GM21619 (cell line): ENCODE measurements around the gene PRAC1.

Source experiments
- ATAC-seq: cut with Tn5 transposase; IDR thresholded peaks from one replicate; pipeline ENCODE4 v1.9.1; 2021; ENCODE audit not compliant: unreplicated experiment

PRAC1 gene

DNA sequence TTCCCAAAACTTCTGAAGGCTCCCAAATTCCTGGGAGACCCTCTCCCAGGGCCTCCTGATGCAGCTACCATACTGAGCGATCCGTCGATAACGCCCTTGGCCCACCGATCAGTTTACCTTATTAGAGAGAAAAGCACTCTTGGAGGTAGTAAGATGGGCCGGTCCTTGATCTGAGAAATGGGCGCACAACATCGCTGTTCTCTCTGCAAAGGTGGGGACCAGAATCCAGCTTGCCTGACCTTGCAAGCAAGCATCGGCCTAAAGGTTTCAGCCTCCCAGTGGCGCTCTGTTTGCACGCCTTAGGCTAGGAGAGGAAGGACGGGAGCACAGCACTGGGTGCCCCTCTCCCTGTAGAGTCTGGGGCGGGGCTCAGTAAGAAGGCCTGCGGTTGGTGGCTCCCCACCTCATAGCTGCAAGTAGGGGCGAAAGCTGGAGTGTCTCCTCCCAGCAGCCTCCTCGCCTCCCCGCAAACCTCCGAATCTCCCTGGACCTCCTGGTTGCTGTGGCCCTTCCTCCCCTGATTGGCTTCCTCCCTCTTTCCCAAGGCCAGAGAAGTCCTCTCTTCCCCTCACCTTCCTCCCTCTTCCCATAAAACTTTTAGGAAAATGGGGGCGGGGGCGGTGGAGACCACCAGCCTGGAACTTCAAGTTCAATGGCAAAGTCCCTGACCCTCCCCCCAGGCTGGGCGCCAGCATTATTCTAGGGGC is at the start of gene PRAC1:
Gene PRAC1, minus strand, starts transcription at position 318 of the 707 bp plus-strand sequence. Its CDS starts 126 bp downstream, at position 192.
- no peak for ATAC-seq

DNA sequence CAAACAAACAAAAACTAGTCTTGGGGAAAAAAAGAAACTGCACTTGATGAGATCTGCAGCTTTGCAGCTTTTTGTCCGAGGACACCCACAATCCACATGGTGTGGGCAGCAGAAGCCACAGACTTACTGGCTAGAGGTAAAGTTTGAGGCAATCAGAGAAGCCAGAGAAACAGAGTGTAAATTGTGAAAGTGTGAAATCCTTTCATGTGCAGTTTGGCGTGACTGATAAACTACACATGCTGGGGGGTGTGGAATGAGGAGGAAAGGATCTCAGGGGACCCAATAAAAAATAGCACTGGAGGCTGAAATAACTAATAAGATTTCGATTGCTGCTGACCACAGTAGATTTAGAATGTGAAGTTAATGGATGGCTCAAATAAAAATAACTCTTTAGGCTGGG is 48.6 kb upstream of the PRAC1 start:
- ATAC-seq, result no peak

GRCh38 chr17:48769009-48769675 is 46.8 kb upstream of the PRAC1 start:
- no peak for ATAC-seq

DNA sequence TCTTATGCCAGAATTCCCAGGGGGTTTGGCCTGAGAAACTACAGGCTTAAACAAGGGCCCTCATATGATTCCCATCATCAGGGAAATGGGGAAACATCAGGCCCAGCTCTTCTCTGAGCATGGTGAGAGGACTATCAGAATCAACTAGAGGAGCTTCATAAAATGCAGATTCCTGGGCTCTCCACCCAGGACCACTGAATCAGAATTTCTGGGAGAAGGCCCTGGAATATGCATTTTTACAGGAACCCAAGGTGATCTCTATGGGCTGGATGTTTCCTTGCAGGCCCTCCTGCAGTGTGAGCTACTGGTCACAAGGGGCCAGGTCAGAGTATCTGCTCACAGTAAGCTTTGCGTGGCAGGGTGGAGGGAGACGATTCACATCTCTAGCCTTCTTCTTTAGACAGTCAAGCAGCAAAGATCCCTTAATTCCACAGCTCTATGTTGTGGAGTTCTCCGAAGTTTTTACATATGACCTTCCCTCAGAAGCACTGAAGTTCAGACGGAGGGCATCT is 45.0 kb upstream of the PRAC1 start:
- no peak for ATAC-seq

DNA sequence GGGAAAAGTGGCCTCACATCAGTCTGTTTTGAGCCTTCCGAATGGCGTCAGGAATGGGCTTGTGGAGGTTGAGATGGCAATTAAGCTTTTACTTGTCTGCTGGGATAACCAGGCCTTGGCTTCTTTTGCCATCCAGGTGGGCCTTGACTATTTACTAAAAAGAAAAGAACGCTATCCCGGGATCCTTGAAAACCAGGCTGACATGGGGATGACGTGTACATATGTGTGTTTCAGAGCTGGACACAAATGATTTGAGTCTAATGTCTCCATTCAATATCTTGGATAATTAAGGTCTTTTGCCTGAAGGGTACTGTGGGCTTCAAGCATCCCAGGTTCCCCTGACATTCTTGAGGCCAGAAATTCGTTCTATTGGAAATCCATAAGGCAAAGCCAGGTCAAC is 38.8 kb upstream of the PRAC1 start:
- no peak for ATAC-seq

DNA sequence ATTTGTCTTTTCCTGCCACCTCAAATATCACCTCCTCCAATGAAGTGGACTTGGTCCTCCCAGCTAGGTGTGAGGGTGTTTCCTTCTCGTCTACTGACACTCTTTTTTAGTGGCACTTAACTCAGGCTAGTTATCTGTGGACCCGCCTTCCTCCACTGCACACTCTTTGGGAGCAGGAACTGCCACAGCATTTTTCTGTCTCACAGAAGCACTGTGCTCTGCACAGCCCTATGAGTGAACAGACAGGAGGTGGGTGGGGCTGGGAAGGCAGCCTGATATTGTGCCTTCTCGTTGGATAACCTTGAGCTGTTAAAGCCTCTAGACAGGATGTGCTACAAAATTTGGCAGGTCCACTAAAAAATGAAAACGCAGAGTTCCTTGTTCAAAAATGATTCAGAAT is 38.1 kb upstream of the PRAC1 start:
- no peak for ATAC-seq

GRCh38 chr17:48759288-48759687 is 37.0 kb upstream of the PRAC1 start:
- no peak for ATAC-seq

- no peak for ATAC-seq
Observed at GRCh38 chr17:48757524-48757961, 35.2 kb upstream of the PRAC1 start.

- ATAC-seq, result no peak
Observed at GRCh38 chr17:48756830-48757251, 34.5 kb upstream of the PRAC1 start.

GRCh38 chr17:48755356-48755755 is 33.0 kb upstream of the PRAC1 start:
- no peak for ATAC-seq

DNA sequence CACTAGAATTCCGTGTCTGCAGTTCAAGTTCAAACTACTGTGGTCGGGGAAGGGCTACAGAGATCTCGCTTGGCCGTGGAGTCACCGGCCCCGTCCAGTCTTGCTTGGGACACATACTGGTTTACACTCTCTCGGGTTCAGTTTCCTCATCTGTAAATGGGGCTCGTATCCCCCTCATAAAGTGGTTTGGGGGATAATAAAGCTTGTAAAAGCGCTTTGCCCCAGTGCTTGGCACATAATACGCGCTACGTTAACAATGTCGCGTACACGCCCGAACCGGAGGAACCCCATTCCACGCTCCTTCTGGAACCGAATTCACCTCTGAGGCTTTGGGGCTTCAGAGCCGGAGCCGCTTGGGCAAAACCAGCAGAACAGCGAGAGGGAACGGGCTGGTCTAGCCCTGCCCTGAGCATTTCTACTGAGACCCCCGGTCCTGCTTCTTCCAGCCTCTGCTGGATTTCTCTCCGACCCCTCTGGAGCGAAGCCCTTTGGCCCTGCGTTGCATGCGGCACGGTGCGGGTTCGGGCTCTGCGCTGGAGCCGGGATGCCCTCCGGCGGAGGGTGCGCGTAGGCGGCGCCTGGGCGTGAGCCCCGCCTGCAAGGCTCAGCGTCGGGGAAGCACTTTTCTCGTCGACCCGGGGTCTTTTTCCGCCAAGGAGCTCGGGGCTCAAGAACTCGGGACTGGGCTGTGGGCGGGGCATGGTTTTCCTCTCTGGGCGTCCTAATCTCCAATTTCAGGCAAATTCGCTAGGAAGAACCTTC is 32.4 kb upstream of the PRAC1 start:
- ATAC-seq, result no peak

GRCh38 chr17:48753794-48754499 is 31.6 kb upstream of the PRAC1 start:
- no peak for ATAC-seq

DNA sequence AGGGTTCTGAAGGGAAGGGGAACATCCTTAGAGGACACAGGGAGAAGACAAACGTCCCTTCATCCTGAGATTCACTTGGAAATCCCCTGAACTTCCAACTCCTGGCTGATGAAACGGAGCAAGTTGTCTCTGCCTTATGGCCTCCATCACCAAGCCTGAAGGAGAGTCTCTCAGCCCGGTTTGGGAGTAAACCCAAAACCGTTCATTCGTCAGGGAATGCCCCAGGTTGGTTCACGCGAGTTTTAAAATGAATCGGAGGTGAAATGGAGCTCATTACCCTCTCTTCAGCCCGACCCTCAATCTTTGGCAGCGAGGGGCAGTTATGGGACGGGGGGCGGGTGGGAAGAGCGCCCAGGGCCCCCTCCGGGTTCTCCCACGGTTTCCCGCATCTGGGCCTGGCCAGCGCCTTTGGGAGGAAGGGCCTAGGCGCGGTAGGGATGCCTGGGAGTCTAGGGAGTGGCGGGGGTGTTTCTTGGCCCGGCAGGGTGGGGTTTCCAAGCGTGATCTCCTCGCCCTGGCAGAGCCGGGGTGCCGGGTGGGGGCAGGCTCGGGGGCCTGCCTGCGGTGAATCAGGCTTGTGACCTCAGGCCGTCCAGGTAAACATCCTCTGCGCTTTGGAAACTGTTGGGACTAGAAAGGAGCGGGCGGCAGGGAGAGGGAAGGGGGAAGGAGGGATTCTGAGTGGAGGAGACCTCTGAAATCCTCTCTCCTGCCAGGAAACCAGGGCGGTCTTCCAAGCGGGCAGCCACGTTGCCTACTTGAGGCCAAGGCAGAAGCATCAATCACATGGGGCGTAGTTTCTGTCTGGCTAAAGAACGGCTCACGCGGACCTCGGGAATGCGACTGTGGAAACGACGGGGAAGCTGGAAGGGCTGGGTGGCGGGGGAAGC is 30.3 kb upstream of the PRAC1 start:
- no peak for ATAC-seq

DNA sequence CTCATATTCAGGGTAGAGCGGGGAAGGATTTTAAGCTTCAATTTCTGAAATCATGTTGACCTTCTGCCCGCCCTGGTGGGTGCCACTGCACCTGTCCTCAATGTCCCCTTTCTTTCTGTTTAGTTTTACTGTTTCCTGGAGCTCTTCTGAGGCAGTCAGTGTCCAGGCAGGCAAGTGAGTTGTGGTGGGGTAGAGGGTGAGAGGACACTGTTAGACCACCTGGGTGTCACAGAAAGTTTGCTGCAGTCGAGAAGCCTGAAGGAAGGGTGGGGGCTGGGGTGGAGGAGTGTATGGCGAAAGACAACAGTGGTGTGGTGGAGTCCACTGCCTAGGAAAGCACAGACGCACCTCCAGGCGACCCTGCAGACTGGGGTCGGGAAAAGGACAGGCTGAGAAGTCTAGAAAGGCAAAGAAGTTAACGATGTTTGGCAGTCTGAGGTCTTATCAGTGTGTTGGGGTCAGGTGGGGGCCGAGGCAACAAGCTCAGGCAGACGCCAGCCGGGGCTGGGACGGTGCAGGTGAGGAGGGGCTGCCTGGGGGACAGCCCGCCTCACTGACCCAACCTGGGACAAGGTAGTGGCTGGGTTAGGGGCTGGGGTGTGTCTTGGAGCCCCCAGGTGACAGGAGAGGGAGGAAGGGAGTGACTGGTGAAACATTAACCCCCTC is 29.5 kb upstream of the PRAC1 start:
- ATAC-seq, result no peak

- no peak for ATAC-seq
Observed at GRCh38 chr17:48751172-48751571, 28.9 kb upstream of the PRAC1 start.

GRCh38 chr17:48749621-48750553 is 27.6 kb upstream of the PRAC1 start:
- ATAC-seq, result no peak

GRCh38 chr17:48748718-48749566 is 26.6 kb upstream of the PRAC1 start:
- no peak for ATAC-seq
